ENCODE measurements around the gene HOMEZ. TPM values are rescaled to one million over a fixed set of nuclear protein-coding genes. Genes with fewer than 3 reads are reported as not detected.

The HOMEZ gene
- total and polyA plus RNA-seq, 2 of the 8 experiments (the other 6 are each of a cell fraction or from before 2014, with no cell fraction given): 9.1 to 15.9 TPM

DNA sequence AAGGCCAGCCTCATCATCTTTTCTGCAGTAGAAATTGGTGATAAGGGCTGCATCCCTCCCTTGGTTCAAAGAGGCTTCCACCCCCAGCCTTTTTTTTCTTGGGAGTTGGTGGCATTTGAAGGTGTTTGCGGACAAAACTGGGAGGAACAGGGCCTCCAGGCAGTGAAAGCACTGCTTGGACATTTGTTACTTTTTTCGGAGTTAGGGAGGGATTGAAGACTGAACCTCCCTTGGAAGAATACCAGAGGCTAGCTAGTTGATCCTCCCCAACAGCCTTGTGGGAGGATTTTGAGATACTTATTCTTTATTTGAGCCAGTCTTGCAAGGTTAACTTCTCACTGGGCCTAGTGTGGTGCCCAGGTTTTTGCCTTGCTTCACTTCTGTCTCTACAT, 38.5 kb upstream of the HOMEZ start (continued):
- TF ChIP-seq, protein P1, sequence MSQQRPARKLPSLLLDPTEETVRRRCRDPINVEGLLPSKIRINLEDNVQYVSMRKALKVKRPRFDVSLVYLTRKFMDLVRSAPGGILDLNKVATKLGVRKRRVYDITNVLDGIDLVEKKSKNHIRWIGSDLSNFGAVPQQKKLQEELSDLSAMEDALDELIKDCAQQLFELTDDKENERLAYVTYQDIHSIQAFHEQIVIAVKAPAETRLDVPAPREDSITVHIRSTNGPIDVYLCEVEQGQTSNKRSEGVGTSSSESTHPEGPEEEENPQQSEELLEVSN (IDR thresholded peaks at IDR 0.05): no peak

Data from H1 (cell line).